ENCODE data around the gene CADM1. TPM values are rescaled to one million over a fixed set of nuclear protein-coding genes. Genes with fewer than 3 reads are reported as not detected.

Gene CADM1
- total and polyA plus RNA-seq, 2 donors = 7.6 to 26.3 TPM

- no peak for DNase-seq (ENCODE audit: low read depth in 6 of 9, low spot score in 9 of 9)
- WGBS = 92% methylated on average over 4 of the region's 4 CpGs
- Histone ChIP-seq H3K4me3 (ENCODE audit: low read length in 2 of 2) (no peak overlapping the region), H3K9me3 (ENCODE audit: control insufficient read depth in 2 of 2, insufficient read depth in 1 of 2, low read length in 1 of 2) (no peaks in the 10 kb centered on the region), H3K27ac (ENCODE audit: low read depth in 1 of 2, low read length in 1 of 2) (no peak overlapping the region), H3K36me3 (ENCODE audit: control insufficient read depth in 2 of 2, insufficient read depth in 2 of 2, low read length in 1 of 2) (no peaks in the 10 kb centered on the region), H3K27me3 (ENCODE audit: control insufficient read depth in 2 of 2, insufficient read depth in 1 of 2, low read length in 1 of 2) (no peaks in the 10 kb centered on the region), H3K4me1 (ENCODE audit: control insufficient read depth in 2 of 2, insufficient read depth in 2 of 2, low read length in 2 of 2) (no peaks in the 10 kb centered on the region)
Observed at GRCh38 chr11:115322553-115323203, 181.5 kb downstream of the CADM1 start.

GRCh38 chr11:115321605-115322289 is 182.5 kb downstream of the CADM1 start:
- no peak for DNase-seq (ENCODE audit: low read depth in 6 of 9, low spot score in 9 of 9)
- no peak overlapping the region for H3K27ac ChIP-seq (ENCODE audit: low read depth in 1 of 2, low read length in 1 of 2)
- no peak overlapping the region for H3K4me3 ChIP-seq (ENCODE audit: low read length in 2 of 2)
- WGBS = 85% methylated on average over 6 of the region's 6 CpGs
- H3K4me1 ChIP-seq (ENCODE audit: control insufficient read depth in 2 of 2, insufficient read depth in 2 of 2, low read length in 2 of 2) = no peaks in the 10 kb centered on the region
- no peaks in the 10 kb centered on the region for H3K36me3 ChIP-seq (ENCODE audit: control insufficient read depth in 2 of 2, insufficient read depth in 2 of 2, low read length in 1 of 2)
- H3K9me3 ChIP-seq (ENCODE audit: control insufficient read depth in 2 of 2, insufficient read depth in 1 of 2, low read length in 1 of 2) = no peaks in the 10 kb centered on the region
- H3K27me3 ChIP-seq (ENCODE audit: control insufficient read depth in 2 of 2, insufficient read depth in 1 of 2, low read length in 1 of 2) = no peaks in the 10 kb centered on the region

- Histone ChIP-seq H3K27ac (ENCODE audit: low read depth in 1 of 2, low read length in 1 of 2) (no peak overlapping the region), H3K4me1 (ENCODE audit: control insufficient read depth in 2 of 2, insufficient read depth in 2 of 2, low read length in 2 of 2) (no peaks in the 10 kb centered on the region), H3K36me3 (ENCODE audit: control insufficient read depth in 2 of 2, insufficient read depth in 2 of 2, low read length in 1 of 2) (no peaks in the 10 kb centered on the region), H3K27me3 (ENCODE audit: control insufficient read depth in 2 of 2, insufficient read depth in 1 of 2, low read length in 1 of 2) (no peaks in the 10 kb centered on the region), H3K4me3 (ENCODE audit: low read length in 2 of 2) (no peak overlapping the region), H3K9me3 (ENCODE audit: control insufficient read depth in 2 of 2, insufficient read depth in 1 of 2, low read length in 1 of 2) (no peaks in the 10 kb centered on the region)
- DNase-seq (ENCODE audit: low read depth in 6 of 9, low spot score in 9 of 9) = no peak
- 85% methylated on average over 6 of the region's 6 CpGs for WGBS
Observed at GRCh38 chr11:115317277-115318185, 186.7 kb downstream of the CADM1 start.

GRCh38 chr11:115316696-115317095 is 187.5 kb downstream of the CADM1 start:
- Histone ChIP-seq H3K27ac (ENCODE audit: low read depth in 1 of 2, low read length in 1 of 2) (no peak overlapping the region), H3K27me3 (ENCODE audit: control insufficient read depth in 2 of 2, insufficient read depth in 1 of 2, low read length in 1 of 2) (no peaks in the 10 kb centered on the region), H3K4me3 (ENCODE audit: low read length in 2 of 2) (no peak overlapping the region), H3K4me1 (ENCODE audit: control insufficient read depth in 2 of 2, insufficient read depth in 2 of 2, low read length in 2 of 2) (no peaks in the 10 kb centered on the region), H3K9me3 (ENCODE audit: control insufficient read depth in 2 of 2, insufficient read depth in 1 of 2, low read length in 1 of 2) (no peaks in the 10 kb centered on the region), H3K36me3 (ENCODE audit: control insufficient read depth in 2 of 2, insufficient read depth in 2 of 2, low read length in 1 of 2) (no peaks in the 10 kb centered on the region)
- no peak for DNase-seq (ENCODE audit: low read depth in 6 of 9, low spot score in 9 of 9)
- WGBS = 87% methylated on average over 5 of the region's 5 CpGs

GRCh38 chr11:115314330-115314920 is 189.8 kb downstream of the CADM1 start:
- Histone ChIP-seq H3K4me3 (ENCODE audit: low read length in 2 of 2) (no peak overlapping the region), H3K27me3 (ENCODE audit: control insufficient read depth in 2 of 2, insufficient read depth in 1 of 2, low read length in 1 of 2) (no peaks in the 10 kb centered on the region), H3K4me1 (ENCODE audit: control insufficient read depth in 2 of 2, insufficient read depth in 2 of 2, low read length in 2 of 2) (no peaks in the 10 kb centered on the region), H3K9me3 (ENCODE audit: control insufficient read depth in 2 of 2, insufficient read depth in 1 of 2, low read length in 1 of 2) (no peaks in the 10 kb centered on the region), H3K36me3 (ENCODE audit: control insufficient read depth in 2 of 2, insufficient read depth in 2 of 2, low read length in 1 of 2) (no peaks in the 10 kb centered on the region), H3K27ac (ENCODE audit: low read depth in 1 of 2, low read length in 1 of 2) (no peak overlapping the region)
- no peak for DNase-seq (ENCODE audit: low read depth in 6 of 9, low spot score in 9 of 9)
- WGBS = 86% methylated on average over 3 of the region's 3 CpGs

GRCh38 chr11:115313224-115313838 is 190.9 kb downstream of the CADM1 start:
- no peaks in the 10 kb centered on the region for H3K9me3 ChIP-seq (ENCODE audit: control insufficient read depth in 2 of 2, insufficient read depth in 1 of 2, low read length in 1 of 2)
- DNase-seq (ENCODE audit: low read depth in 6 of 9, low spot score in 9 of 9) = no peak
- 85% methylated on average over 2 of the region's 2 CpGs for WGBS

DNA sequence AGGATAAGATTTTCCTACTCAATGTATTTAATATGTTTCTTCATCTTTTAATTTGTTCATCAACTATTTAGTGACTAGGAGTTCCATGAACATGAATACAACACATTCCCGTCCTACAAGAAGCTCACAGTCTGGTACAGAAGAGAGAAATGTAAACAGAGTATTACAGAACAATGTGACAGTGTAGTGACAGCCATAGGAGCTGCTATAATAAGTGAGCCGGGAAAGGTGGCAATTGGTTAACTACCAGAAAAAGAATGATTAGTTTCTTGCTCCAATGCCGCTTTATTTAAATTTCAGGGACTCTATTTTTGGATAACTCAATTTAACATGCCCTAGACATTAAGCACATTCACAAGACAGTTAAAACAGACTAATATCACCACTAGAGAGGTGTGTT is 192.3 kb downstream of the CADM1 start:
- H3K36me3 ChIP-seq (ENCODE audit: control insufficient read depth in 2 of 2, insufficient read depth in 2 of 2, low read length in 1 of 2) = no peaks in the 10 kb centered on the region
- no peaks in the 10 kb centered on the region for H3K4me1 ChIP-seq (ENCODE audit: control insufficient read depth in 2 of 2, insufficient read depth in 2 of 2, low read length in 2 of 2)
- no peaks in the 10 kb centered on the region for H3K9me3 ChIP-seq (ENCODE audit: control insufficient read depth in 2 of 2, insufficient read depth in 1 of 2, low read length in 1 of 2)
- H3K27ac ChIP-seq (ENCODE audit: low read depth in 1 of 2, low read length in 1 of 2) = no peak overlapping the region
- no peaks in the 10 kb centered on the region for H3K27me3 ChIP-seq (ENCODE audit: control insufficient read depth in 2 of 2, insufficient read depth in 1 of 2, low read length in 1 of 2)
- 87% methylated on average over 3 of the region's 3 CpGs for WGBS
- no peak for DNase-seq (ENCODE audit: low read depth in 6 of 9, low spot score in 9 of 9)
- no peak overlapping the region for H3K4me3 ChIP-seq (ENCODE audit: low read length in 2 of 2)

More at GRCh38 chr11:115313224-115313838, 190.9 kb downstream of the CADM1 start:
- no peaks in the 10 kb centered on the region for H3K27me3 ChIP-seq (ENCODE audit: control insufficient read depth in 2 of 2, insufficient read depth in 1 of 2, low read length in 1 of 2)
- H3K4me1 ChIP-seq (ENCODE audit: control insufficient read depth in 2 of 2, insufficient read depth in 2 of 2, low read length in 2 of 2) = no peaks in the 10 kb centered on the region
- no peak overlapping the region for H3K27ac ChIP-seq (ENCODE audit: low read depth in 1 of 2, low read length in 1 of 2)
- H3K4me3 ChIP-seq (ENCODE audit: low read length in 2 of 2) = no peak overlapping the region
- no peaks in the 10 kb centered on the region for H3K36me3 ChIP-seq (ENCODE audit: control insufficient read depth in 2 of 2, insufficient read depth in 2 of 2, low read length in 1 of 2)

DNA sequence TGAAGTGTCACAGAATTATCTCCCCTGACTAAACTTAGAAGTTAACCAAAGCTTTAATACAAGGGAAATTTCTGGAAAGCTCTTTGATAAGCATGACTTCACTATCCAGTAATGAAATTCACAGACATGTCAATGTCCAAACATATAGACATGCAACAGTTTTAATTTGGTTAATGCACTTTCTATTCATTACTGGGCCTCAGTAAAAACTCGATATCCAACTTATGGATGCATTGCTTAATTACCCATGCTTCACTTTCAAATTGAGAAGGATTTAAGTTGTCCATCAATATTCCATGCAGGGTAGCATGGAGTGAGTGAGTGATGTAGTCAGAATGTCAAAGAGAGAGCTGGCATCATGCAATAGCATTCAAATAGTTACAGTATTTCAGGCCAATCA is 197.5 kb downstream of the CADM1 start:
- Histone ChIP-seq H3K4me1 (ENCODE audit: control insufficient read depth in 2 of 2, insufficient read depth in 2 of 2, low read length in 2 of 2) (no peaks in the 10 kb centered on the region), H3K36me3 (ENCODE audit: control insufficient read depth in 2 of 2, insufficient read depth in 2 of 2, low read length in 1 of 2) (no peaks in the 10 kb centered on the region), H3K27ac (ENCODE audit: low read depth in 1 of 2, low read length in 1 of 2) (no peak overlapping the region), H3K4me3 (ENCODE audit: low read length in 2 of 2) (no peak overlapping the region), H3K27me3 (ENCODE audit: control insufficient read depth in 2 of 2, insufficient read depth in 1 of 2, low read length in 1 of 2) (no peaks in the 10 kb centered on the region), H3K9me3 (ENCODE audit: control insufficient read depth in 2 of 2, insufficient read depth in 1 of 2, low read length in 1 of 2) (no peaks in the 10 kb centered on the region)
- no peak for DNase-seq (ENCODE audit: low read depth in 6 of 9, low spot score in 9 of 9)
- WGBS = 88% methylated on average over 1 of the region's 1 CpG
